Fibroblast of skin of left biceps (primary cell): ENCODE measurements around the gene LCN1.

ENCODE experiments used
- DNase-seq, 2 experiments: peaks; one replicate each; pipeline ENCODE4 v3.0.0-alpha.2; 2013; ENCODE audit warnings: low read depth in 2 of 2

Gene LCN1

DNA sequence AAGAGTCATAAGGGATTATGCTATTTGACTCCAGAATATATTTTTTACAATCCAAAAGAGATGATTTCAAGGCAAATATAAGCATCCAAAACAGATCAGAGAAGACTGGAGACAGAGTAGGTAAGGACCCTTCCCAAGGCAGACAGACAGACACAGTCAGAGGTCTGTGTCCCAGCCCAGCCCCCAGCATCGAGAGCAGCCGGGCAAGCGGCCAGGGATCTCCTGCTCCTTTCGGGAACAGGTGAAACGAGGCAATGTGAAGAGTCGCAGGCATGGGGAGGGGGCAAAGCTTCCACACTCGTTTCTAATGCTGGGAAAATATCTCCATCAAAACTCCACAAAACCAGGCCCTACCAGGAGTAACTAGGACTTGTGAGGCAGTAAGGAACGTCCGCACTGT is 46.1 kb downstream of the LCN1 start:
- no peak for DNase-seq

- DNase-seq: no peak
Measured at GRCh38 chr9:135568026-135568425, 46.8 kb downstream of the LCN1 start.

- no peak for DNase-seq
Measured at GRCh38 chr9:135570456-135570855, 49.2 kb downstream of the LCN1 start.

GRCh38 chr9:135572233-135572632 is 51.0 kb downstream of the LCN1 start:
- no peak for DNase-seq

DNA sequence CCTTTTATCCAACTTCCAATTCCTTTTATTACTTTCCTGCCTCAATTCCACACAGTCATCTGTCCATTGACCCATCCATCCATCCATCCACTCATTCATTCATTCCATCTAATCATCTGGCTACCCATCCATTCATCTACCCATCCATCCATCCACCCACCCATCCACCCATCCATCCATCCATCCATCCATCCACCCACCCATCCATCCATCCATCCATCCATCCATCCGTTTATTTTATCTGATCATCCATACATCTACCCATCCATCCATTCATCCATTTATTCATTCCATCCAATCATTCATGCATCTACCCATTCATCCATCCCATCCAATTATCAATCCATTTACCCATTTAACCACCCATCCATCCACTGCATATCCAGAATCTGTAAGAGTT is 51.9 kb downstream of the LCN1 start:
- no peak for DNase-seq

DNA sequence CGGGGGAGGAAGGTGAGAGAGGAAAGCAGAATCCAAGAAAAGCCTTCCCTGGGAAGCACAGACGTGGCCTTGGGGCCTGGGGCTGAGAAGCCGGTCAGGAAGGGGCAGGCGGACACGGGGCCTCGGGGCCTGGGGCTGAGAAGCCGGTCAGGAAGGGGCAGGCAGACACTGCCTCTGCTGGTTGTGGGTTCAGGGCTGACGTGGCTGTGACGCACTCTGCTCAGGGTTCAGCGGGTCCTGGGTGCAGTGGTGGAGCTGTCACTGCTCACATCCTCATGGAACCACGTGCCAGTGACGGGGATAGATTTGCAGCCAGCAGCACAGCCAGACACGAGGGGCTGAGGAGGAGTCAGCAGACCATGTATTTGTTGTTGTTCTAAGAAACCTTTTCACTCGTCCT is 53.1 kb downstream of the LCN1 start:
- no peak for DNase-seq

- no peak for DNase-seq
Measured at GRCh38 chr9:135574943-135575342, 53.7 kb downstream of the LCN1 start.
